ENCODE results near the gene SOX5.

- no peak for TF ChIP-seq CTCF (IDR thresholded peaks at IDR 0.05)
- TF ChIP-seq POLR2A (IDR thresholded peaks at IDR 0.05) = no peak
These were observed 190.9 kb downstream of the SOX5 start for GRCh38 chr12:23758608-23759007.

Measured in adrenal gland (tissue), 5 donors.